Mucosa of stomach (tissue), 1 donor: ENCODE measurements around the gene PODXL.
A peak's percentile ranks its signal among the peaks of the same experiment; 100 is the strongest.

Source experiments
- H3K27me3 ChIP-seq: one replicate; pipeline ENCODE4 v1.7.0; 2013; ENCODE audit warnings: mild to moderate bottlenecking, low read length; ENCODE audit not compliant: control insufficient read depth, insufficient read depth
- H3K36me3 ChIP-seq: one replicate; pipeline ENCODE4 v1.7.0; 2013; ENCODE audit warnings: low read length; ENCODE audit not compliant: control insufficient read depth, insufficient read depth
- H3K4me1 ChIP-seq: one replicate; pipeline ENCODE4 v1.7.0; 2013; ENCODE audit warnings: mild to moderate bottlenecking, low read length; ENCODE audit not compliant: control insufficient read depth, insufficient read depth
- H3K4me3 ChIP-seq: one replicate; pipeline ENCODE4 v1.7.0; 2013; ENCODE audit warnings: low read length
- H3K9ac ChIP-seq: one replicate; pipeline ENCODE4 v1.7.0; 2013; ENCODE audit warnings: mild to moderate bottlenecking, low read length, moderate library complexity
- H3K9me3 ChIP-seq: one replicate; pipeline ENCODE4 v1.7.0; 2013; ENCODE audit warnings: mild to moderate bottlenecking, low read length, moderate library complexity; ENCODE audit not compliant: control insufficient read depth
- donor health status: Pancreatic carcinoma.

Gene PODXL

DNA sequence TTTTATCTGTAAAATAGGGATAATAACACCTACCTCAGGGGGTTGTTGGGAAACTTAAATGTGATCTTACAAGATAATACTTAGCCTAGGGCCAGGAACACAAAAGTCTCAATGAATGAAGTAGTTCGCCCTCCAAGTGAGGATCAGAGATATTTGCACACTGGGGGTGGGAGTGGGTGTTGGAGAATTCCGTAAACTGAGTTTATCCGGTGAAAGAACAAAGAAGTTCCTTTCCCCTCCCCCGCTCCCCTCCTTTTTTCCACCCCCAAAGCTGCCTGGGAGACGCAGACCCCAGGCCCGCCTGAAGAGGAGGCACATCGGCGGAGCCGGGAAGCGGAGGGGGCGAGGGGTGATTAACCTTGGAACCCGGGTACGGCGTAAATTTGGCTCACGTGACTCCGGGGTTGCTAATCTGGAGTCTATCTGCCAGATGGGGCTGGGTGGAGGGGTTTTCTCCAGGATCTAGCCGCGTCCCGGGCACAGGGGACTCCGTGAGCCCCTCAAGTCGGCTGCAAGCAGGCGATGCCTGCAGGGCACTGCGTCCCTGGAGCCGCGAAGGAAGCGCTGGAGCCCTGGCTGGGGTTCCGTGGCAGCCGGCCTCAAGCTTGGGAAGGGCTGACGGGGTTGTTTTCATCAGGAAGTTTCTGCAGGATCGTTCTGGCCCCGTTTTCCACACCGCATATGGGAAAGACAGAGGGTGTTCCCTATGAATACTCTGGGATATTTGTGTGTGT, 1.4 kb upstream of the PODXL start:
- Histone ChIP-seq H3K4me3 (no peak overlapping the region), H3K36me3 (no peaks in the 10 kb centered on the region), H3K27me3 (peaks cover 37% of the 10 kb centered on the region), H3K4me1 (peaks cover 13% of the 10 kb centered on the region), H3K9me3 (no peaks in the 10 kb centered on the region), H3K9ac (no peak overlapping the region)

DNA sequence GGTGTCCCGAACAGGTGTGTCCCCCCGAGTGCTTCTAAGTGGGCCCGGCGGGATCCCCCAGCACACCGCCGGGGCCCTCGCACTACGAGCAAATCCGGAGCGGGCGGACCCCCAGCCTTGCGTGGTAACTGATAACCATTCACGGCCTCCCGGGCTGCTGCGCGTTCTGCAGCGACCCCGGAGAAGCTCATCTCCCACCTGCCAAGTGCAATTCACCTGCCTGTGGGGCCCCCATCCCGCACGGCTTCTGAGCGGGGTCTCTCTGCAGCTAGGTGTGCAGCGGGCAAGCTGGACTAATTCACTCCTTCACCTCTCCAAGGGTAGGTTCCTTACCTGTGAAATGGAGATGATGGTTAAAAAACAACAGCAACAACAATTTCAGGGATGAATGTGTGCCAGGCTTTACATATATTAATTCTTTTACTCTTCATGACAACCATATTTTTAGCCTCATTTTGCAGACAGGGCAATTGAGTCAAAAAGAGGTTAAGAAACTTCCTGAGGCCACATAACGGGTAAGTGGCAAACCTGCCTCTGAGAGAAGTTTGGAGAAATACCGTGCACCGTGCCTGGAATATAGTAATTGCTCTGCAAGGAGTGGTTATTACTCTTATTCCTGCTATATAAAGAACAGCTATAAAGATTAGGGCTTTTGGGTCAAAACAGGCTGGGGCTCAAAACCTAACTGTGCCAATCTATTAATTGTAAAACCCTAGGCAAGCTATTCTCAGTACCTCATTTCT, 652 bp upstream of the PODXL start:
- H3K4me1 ChIP-seq: peaks cover 13% of the 10 kb centered on the region
- peaks cover 37% of the 10 kb centered on the region for H3K27me3 ChIP-seq
- H3K36me3 ChIP-seq: no peaks in the 10 kb centered on the region
- peak overlapping the region; percentile 34 for H3K9ac ChIP-seq
- no peaks in the 10 kb centered on the region for H3K9me3 ChIP-seq
- H3K4me3 ChIP-seq: peak overlapping the region; percentile 31

DNA sequence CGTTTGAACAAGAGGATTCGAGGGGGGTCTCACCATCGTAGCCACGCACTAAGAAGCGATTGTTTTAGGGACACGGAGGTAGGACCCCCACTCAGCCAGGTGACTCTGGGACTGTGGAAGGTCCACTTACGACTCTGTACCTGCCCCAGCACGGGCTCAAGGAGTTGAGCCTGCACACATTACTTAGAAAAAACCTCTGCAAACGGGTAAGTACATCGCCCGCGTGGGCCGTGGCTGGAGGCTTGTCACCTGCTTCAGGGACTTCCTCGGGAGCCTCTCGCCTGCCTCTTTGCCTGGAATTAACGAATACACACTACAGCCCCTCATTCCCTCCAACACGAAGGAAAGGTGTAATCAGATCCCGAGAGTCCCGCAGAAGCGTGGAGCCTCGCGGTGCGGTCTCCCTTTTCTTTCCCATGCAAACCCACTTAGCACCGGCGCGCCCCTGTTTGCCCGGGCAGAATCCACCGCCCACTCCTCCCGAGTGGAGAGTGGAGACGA, 826 bp downstream of the PODXL start:
- H3K27me3 ChIP-seq: peaks cover 37% of the 10 kb centered on the region
- H3K4me3 ChIP-seq: no peak overlapping the region
- no peaks in the 10 kb centered on the region for H3K9me3 ChIP-seq
- no peak overlapping the region for H3K9ac ChIP-seq
- no peaks in the 10 kb centered on the region for H3K36me3 ChIP-seq
- H3K4me1 ChIP-seq: peaks cover 13% of the 10 kb centered on the region

DNA sequence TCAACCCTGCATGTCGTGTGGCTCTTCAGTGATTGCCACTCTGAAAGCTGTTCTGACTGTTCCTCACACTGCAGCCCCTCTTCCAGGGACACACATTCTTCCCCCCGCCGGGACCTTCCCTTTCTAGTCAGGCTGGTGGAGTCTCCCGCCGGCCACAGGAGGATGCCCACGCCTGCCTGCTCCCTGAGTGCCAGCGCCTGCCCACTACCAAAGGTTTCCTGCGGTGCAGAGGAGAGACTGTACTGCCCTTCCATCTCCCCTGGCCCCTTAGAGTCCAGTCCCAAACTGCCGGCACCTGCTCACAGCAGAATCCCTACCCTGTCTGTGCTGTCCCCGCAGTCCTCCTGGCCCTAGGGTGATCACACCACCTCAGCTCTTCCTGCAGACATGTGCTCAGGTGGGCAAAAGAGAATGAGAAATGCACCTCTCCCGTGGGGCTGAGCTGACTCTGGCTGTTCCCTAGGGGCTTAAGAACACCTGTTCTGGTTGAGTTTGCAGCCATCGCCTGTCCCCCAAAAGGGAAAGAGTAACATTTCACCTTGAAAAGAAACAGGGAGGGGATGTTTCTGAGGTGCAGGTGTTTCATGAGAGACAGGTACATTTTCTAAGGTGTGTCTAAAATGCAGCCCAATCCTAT, 1.4 kb downstream of the PODXL start:
- Histone ChIP-seq H3K36me3 (no peaks in the 10 kb centered on the region), H3K27me3 (peaks cover 36% of the 10 kb centered on the region), H3K9ac (no peak overlapping the region), H3K4me3 (no peak overlapping the region), H3K4me1 (peaks cover 13% of the 10 kb centered on the region), H3K9me3 (no peaks in the 10 kb centered on the region)

DNA sequence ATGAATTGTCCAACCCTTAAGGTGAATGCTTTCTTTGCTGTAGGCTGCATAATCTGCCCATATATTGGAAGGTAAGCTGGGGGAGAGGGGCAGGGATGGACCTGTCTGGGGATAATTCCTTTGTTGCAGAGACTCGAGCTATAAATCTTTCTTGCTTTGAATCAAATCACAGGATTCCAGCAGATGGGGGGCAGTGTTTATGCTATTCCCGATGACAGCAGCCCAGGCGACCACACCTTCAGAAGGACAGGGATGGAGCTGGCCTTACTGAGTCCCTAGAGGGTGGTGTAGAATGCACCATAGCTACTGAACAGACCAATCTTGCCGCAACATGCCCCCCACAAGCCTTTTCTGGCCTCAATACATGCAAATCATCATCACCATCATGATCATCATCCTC, 2.5 kb downstream of the PODXL start:
- Histone ChIP-seq H3K4me3 (no peak overlapping the region), H3K36me3 (no peaks in the 10 kb centered on the region), H3K27me3 (peaks cover 33% of the 10 kb centered on the region), H3K9ac (no peak overlapping the region), H3K9me3 (no peaks in the 10 kb centered on the region), H3K4me1 (peaks cover 13% of the 10 kb centered on the region)

DNA sequence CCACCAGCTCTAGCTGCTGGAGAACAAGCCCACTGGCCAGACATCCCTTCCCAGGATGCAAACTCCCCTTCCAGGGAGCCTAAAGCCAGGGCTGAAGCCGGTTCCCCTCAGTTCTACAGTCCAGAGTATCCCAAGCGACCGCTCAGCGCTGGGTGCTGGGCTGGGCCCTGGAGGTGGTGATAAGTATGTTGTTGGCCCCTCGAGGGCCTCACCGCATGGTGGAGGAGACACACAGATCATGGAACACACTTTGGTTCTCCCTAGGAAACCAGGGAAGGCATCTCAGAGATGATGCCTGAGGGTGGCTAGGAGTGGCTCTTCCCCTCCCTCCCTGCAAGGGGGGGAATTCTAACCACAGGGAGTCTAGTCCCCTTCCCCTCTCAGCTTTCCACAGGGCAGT, 4.4 kb downstream of the PODXL start:
- Histone ChIP-seq H3K9me3 (no peaks in the 10 kb centered on the region), H3K36me3 (no peaks in the 10 kb centered on the region), H3K27me3 (peaks cover 18% of the 10 kb centered on the region), H3K4me3 (no peak overlapping the region), H3K4me1 (peaks cover 3% of the 10 kb centered on the region), H3K9ac (no peak overlapping the region)

DNA sequence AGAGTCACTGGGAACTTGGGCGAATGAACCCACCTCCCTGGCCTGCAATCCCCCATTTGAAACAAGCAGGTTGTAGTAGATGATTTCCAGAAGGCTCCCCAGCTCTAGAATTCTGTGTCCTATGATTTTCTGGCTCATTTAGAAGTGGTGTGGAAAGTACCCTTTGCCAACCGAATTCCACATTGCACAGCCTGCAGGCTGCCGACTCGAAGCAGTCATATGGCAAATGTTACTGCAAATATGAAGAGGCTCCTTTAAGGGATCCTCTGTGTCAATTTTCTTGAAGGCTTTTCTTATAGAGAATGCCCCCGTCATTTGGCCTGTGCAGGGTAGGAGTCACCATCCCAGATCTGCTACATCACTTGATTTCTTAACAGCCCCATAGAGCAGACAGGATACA, 5.6 kb downstream of the PODXL start:
- no peaks in the 10 kb centered on the region for H3K36me3 ChIP-seq
- H3K27me3 ChIP-seq: peaks cover 14% of the 10 kb centered on the region
- no peaks in the 10 kb centered on the region for H3K4me1 ChIP-seq
- H3K9ac ChIP-seq: no peak overlapping the region
- H3K9me3 ChIP-seq: no peaks in the 10 kb centered on the region
- no peak overlapping the region for H3K4me3 ChIP-seq

DNA sequence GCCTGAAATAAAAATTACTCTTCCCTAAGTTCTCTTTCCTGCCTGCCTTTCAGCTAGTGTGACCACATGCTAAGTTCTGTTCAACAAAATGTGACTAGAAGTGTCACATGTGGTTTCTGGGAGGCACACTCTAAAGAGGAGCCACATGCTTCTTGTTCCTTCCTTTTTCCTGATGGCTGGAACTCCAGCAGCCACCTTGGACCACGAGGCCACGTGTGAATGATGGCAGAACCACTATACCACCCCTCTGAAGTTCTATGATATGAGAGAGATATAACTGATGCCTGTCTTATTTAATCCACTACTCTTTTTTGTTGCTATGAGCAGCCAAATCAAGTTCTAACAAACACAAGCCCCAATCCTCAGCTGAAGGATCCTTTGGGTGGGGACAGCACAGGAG, 8.1 kb downstream of the PODXL start:
- Histone ChIP-seq H3K9ac (no peak overlapping the region), H3K27me3 (no peaks in the 10 kb centered on the region), H3K4me1 (no peaks in the 10 kb centered on the region), H3K9me3 (no peaks in the 10 kb centered on the region), H3K36me3 (no peaks in the 10 kb centered on the region), H3K4me3 (no peak overlapping the region)

DNA sequence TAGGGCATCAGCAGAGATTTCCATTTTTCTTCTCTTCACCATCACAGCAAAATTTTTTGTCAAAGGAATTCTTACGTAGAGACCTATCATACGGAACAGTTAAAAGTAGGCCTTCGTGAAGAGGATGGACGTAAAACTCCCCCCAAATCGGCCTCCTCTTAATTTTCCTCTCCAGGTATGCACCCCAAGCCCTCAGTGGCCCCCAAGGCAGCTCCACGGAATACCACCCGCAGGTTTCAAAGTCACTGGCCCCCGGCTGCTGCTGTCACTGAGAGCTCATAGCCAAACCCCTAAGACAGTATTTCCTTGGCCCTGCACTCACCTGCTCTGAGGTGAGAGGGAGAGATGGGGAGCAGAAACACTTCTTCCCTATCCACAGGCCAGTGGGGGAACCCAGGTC, 8.8 kb downstream of the PODXL start:
- Histone ChIP-seq H3K4me1 (no peaks in the 10 kb centered on the region), H3K36me3 (no peaks in the 10 kb centered on the region), H3K9me3 (no peaks in the 10 kb centered on the region), H3K27me3 (no peaks in the 10 kb centered on the region), H3K9ac (no peak overlapping the region), H3K4me3 (no peak overlapping the region)

DNA sequence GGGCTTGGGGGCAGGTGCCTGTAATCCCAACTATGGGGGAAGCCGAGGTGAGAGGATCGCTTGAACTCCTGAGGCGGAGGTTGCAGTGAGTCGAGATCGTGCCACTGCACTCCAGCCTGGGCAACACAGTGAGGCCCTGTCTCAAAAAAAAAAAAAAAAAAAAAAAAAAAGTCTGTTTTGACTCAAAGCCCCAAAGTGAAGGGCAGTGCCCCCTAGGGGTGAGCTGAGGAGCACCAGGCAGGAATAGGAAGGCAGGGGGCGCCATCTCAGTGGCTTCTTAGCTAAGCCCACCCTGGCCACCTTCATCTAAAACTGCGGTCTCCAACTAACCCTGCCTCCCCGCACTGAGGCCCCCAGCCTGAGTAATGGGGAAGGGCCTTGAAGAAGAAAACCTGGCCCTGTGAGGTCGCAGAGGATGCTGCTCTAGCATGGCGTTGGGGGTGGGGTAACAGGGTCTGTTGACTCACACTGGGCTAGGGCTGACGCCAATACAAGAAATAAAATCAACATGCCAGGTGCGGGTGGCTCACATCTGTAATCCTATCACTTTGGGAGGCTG, 9.8 kb downstream of the PODXL start:
- H3K27me3 ChIP-seq: no peaks in the 10 kb centered on the region
- no peak overlapping the region for H3K9ac ChIP-seq
- no peaks in the 10 kb centered on the region for H3K9me3 ChIP-seq
- H3K4me1 ChIP-seq: no peaks in the 10 kb centered on the region
- no peaks in the 10 kb centered on the region for H3K36me3 ChIP-seq
- H3K4me3 ChIP-seq: no peak overlapping the region

DNA sequence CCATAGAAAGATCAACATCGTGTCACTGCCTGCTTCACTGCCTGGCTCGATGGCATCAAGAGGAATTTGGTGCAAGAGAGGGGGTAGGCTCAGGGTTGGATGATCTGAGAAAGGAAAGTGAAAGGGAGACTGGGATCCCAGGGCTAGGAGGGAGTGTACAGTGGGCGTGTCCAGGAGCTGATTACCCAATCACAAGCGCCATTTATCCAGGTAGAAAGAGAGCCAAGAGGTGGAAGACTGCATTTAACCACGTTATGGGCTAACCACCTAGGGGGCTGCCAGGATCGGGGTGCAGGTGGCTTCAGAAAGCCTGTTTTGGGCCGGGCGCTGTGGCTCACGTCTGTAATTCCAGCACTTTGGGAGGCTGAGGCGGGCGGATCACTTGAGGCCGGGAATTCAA, 10.3 kb downstream of the PODXL start:
- Histone ChIP-seq H3K4me3 (peak overlapping the region; percentile 23), H3K9ac (peak overlapping the region; percentile 8), H3K4me1 (no peaks in the 10 kb centered on the region)

More for the DNA sequence above, 10.3 kb downstream of the PODXL start:
- Histone ChIP-seq H3K27me3 (no peaks in the 10 kb centered on the region), H3K9me3 (no peaks in the 10 kb centered on the region), H3K36me3 (no peaks in the 10 kb centered on the region)
